ENCODE data around the gene MPI.

- TF ChIP-seq CTCF (IDR thresholded peaks at IDR 0.05) (no peak), JUND (IDR thresholded peaks at IDR 0.05) (no peak), PBX3 (IDR thresholded peaks at IDR 0.05) (no peak), MAX (IDR thresholded peaks at IDR 0.05; ENCODE audit: low read depth) (no peak), EZH2phosphoT487 (IDR thresholded peaks at IDR 0.05; ENCODE audit: borderline replicate concordance, low read depth) (no peak), TAF1 (IDR thresholded peaks at IDR 0.05; ENCODE audit: borderline replicate concordance, low read depth, low read length) (no peak), YY1 (IDR thresholded peaks at IDR 0.05; ENCODE audit: low read depth) (no peak), FOSL2 (IDR thresholded peaks at IDR 0.05; ENCODE audit: borderline replicate concordance, low read depth) (no peak), POLR2AphosphoS5 (IDR thresholded peaks at IDR 0.05; ENCODE audit: low read depth, low read length) (no peak), REST (IDR thresholded peaks at IDR 0.05; ENCODE audit: low read depth, low read length) (no peak), USF2 (IDR thresholded peaks at IDR 0.05; ENCODE audit: borderline replicate concordance, low read depth, low read length) (no peak), RCOR1 (IDR thresholded peaks at IDR 0.05; ENCODE audit: low read length) (no peak), RAD21 (IDR thresholded peaks at IDR 0.05; ENCODE audit: low read length) (no peak)
These were observed 39.4 kb upstream of the MPI start for GRCh38 chr15:74850393-74850792.

Measured in SK-N-SH (cell line).